HG03558 (cell line): ENCODE results near the gene PRCC.

Source experiments
- ATAC-seq: cut with Tn5 transposase; IDR thresholded peaks from one replicate; pipeline ENCODE4 v1.9.1; 2021; ENCODE audit warnings: moderate number of reproducible peaks; ENCODE audit not compliant: unreplicated experiment; ENCODE audit errors: extremely low read depth

Gene PRCC

DNA sequence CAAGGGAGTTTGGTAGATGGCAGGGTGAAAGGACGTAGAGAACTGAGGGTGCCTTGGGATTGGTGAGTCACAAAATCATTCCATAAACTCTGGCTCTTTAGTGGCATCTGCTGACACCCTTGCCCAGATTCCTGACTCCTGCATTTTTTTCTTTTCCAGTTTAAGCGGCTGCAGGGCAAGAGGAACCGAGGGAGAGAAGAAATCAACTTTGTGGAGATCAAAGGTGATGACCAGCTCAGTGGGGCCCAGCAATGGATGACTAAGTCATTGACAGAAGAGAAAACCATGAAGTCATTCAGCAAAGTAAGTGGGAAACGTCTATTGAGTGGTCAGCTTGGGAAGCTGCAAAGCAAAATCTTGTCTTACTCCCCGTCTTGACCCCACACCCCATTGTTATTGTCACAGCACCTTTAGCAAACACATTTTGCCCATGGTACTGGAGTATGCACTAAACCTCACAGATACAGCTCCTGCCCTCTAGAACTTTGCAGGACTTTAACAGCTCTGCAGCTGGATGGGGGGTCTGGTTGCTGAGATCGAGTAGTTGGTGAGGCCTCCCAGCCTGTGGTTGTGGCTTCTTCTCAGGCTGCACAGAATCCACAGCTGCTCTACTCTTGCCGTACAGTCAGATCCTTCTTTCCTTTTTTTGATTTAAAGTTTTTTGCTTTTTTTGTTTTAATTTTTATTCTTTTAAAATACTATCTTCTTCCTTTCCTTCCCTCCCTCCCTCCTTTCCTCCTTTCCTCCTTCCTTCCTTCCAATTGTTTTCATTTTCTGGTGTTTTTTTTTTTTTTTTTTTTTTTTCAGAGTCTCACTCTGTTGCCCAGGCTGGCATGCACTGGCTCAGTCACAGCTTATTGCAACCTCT lies 27.4 kb downstream of the PRCC start:
- no peak for ATAC-seq

DNA sequence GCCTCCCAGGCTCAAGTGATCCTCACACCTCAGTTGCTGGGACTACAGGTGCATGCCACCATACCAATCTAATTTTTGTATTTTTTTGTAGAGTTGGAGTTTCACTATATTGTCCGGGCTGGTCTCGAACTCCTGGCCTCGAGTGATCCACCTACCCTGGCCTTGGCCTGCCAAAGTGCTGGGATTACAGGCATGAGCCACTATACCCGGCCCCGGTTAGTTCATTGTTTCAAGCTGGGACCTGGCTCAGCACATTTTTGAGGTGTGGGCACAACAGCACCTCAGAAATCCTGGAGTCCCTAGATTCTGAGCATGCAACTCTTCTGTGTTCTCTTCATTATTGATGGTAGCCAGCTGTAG lies 28.0 kb downstream of the PRCC start:
- no peak for ATAC-seq

DNA sequence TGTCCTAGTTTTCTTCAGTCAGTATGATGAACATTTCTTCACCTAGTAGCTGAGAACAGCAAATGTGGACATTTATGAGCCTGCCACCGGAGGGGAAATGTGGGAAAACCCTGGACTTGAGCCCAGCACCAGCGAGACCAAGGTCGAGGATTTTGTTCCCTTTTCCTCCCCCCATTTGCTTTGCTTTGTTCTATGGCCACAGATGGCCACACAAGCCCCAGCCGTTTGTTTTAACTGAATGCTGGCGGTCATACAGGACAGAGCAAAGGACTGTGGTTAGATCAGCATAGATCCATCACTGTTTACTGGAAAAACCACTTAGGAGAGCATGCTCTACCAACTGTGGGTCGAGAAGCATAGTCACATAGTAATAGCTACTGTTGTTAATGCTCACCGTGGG lies 28.5 kb downstream of the PRCC start:
- no peak for ATAC-seq

DNA sequence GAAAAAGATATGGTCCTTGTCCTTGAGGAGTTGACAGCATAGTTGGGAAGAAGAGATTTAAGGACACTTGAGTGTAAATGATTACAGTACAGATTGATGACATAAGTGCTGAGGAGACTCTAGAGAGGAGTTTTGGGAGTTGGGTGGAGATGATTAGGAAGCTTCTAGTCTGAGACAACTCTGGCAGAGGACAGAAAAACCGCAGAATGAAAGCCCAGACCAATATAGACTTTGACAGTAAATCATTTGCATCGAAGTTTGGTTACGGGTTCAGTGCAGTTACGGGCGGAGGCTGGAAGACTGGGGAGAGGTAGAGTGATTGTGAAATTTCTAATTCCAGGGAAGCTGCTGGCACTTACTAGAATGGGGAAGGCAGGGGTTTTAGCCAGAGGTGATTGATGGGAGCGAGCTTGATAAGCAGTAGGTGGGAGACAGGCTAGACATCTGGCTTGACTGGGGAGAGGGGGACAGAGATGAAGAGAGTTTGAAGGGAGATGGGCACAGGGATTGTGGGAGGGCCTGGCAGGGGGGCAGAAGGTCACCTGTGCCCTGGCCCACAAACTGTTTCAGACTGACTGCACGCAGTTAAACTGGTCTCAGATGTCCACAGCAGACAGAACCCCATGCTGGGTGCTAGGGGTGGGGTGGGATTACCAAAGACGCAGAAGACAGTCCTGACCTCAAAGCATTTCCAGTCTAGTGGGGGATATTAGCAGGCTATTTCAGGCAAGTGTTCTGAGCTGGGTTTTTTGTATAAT lies 29.2 kb downstream of the PRCC start:
- no peak for ATAC-seq

DNA sequence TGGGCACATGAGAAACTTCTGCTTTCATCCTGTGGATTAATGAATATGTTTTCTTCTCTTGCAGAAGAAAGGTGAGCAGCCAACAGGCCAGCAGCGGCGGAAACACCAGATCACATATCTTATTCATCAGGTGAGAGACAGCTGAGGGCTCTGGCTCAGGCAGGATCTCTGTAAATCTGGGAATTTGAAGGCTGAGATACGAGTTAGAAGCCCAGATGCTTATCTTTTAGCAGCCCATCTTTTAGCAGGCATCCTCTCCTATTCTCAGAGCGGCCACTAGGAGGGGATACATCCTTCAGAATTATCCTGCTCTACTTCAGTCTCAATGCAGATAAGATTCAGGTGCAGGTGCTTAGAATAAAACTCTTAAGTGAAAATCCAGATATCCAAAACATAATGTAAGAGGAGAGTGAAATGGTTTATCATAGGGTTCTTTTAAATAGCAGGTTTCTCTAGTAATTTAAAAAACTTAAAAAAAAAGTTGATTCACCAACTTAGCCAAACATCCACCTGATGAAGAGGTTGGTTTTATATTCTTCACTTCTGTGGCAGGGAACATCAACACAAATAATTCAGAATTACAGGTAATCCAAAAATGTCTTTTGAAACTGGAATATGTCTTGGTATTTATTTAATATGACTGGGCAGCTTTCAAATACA lies 30.0 kb downstream of the PRCC start:
- no peak for ATAC-seq

DNA sequence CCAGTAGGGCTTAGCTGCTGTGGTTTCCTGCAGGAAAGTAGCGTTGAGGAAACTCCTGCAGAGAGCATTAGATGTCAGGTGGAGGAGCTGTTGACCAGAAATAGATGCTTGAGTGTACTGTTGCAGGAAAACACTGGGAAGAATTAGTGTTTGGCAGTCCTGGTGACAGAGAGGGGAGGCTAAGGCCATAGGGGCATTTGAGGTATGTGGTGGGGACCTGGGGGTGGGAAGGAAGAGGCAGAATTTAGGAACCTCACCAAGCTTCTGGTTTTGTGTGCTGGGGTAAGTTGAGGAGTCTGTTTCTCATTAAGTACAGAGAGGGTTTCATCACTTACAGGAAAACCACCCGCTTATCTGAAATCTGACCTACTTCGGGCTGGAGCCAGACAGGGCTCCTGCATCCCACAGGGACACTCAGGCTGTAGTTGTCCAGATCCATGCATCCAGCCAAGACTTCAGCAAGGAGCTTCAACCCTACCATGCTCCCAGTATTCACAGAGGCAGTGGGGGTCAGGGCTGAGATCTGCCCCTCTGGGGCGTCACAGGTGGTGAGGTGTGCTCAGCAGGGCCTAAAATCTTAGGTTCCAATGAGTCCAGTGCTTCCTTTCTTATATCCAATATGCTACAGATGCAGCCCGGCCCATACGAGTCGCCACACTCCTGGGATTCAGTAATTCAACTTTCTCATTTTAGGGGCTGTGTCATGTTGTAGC lies 34.2 kb downstream of the PRCC start:
- ATAC-seq, result no peak

DNA sequence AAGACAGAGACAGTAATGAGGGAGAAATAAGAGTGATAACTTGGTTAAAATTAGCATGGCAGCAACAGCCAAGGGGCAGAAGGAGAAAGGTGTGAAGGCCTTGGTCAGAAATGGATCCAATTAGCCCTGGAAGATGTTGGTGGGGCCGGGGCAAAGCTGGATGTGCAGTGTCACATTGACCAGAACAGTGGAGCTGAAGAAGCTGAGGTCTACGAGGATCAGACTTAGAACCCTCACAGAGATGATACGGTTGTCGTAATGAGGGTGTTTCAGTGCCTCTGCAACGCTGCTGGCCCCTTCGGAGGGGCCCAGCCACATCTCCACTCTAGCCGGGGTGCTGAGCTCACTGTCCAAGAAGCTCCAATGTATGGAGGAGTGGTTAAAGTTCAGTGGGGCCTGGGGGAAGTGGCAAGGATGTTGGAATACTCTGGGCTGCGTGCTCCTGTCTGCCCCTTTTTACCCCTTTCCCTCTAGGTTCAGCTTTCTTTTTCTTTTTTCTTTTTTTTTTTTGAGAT lies 35.1 kb downstream of the PRCC start:
- no peak for ATAC-seq

DNA sequence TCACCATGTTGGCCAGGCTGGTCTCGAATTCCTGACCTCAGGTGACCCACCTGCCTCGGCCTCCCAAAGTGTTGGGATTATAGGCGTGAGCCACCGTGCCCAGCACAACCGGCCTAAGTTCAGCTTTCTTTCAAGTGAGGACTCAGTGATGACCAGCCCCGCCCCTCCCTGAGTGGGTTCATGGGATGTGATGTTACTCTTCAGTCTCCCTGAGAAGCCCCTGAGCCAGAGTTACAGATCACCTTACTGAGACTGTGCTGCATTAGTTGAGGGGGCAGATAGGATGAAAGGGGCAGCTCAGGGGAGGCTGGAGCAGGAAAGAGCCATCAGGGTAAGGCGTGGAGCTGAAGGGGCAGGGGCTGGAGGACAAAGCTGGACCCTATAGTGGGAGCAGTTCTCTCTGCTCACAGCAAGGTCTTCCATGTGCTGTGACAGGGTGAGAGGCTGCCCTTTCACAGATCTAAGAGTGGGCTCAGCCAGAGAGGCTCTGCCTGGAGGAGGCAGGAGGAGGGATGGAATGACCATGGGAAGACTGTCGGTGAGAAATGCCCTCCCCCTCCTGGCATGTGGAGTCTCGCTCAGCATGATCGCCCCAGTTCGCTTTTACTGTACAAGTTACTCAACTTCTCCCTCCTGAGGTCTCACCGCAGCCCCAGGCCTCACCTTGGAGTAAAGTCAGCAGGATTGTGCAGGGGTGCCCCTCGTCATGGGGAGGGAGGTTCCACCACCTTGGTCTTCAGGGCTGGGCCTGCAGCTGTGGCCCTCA lies 35.9 kb downstream of the PRCC start:
- no peak for ATAC-seq

DNA sequence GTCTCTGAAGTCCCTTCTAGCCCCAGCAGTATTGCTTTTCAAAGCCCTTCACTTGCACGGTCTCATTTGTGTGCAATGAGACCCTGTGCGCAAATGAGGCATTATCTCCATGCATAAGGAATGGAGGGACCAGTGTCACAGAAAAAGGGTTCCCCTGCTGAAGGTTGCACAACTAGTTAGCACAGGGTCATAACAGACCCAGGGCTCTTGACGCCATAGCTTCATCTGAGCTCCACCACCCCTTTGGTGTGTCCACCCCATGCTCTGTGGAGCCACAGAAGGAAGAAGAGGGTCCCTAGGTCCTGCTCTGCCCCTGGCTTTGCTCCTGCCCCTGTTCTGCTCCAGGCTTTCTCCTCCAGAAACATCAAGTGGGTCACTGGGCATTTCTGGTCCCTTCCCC lies 36.7 kb downstream of the PRCC start:
- no peak for ATAC-seq

DNA sequence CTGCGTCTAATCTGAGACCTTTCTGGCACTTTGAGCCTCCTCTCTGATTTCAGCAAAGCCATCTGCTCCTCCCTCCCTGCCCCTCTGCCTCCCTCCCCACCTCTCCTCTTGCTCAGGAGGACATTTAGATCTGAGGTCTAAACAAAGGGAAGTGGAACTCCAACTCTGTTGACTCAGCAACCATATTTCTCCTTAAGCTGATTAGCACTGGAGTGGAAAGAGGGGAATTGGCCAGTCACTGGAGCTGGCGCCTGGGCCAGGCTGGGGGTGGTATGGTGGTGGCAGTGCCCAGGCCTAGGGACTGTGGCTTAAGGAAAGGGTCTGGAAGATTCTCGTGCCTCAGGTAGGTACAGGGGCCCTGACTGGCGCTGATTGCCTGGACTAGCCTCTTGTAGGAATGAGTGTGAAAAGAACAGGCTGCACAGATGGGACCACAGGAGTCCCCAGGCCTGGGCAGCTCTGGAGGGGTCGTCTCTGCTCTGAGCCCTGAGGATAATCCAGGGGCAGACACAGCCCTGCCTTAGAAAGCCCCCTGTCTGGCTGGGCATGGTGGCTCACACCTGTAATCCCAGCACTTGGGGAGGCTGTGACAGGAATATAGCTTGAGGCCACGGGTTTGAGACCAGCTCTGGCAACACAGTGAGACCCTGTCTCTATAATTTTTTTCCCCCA lies 37.4 kb downstream of the PRCC start:
- no peak for ATAC-seq

DNA sequence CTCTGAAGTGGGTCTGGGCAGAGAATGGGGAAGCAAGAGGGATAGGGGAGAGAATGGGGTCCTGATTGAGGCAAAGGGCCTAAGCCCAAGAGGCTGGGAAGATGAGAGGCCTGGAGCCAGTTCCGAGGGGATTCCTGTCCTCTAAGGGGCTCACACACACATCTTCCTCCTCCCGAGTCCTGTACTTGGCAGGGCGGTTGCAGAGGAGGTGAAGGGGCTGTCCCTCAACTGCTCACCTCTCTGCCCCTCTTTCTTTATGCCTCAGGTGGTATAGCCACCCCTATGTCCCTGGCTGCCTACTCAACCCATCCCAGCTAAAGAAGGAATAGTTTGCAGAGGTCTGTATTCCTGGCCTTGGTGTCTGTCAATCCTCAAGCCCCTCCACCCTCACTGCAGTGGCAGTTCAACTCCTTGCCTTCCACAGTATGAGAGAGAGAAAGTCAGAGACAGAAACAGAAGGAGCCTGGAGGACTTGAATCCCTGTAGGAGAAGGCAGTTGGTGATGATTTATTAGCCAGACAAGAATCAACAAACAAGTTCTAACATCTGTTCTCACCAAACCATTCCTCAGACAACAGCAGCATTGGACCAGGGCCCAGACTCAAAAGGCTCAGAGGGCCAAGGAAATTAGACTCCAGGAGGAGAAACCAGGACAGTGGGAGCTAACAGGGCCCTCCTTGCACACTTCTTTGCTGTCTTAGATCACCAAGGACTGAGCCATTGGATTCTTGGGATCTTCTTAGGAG lies 38.6 kb downstream of the PRCC start:
- no peak for ATAC-seq

DNA sequence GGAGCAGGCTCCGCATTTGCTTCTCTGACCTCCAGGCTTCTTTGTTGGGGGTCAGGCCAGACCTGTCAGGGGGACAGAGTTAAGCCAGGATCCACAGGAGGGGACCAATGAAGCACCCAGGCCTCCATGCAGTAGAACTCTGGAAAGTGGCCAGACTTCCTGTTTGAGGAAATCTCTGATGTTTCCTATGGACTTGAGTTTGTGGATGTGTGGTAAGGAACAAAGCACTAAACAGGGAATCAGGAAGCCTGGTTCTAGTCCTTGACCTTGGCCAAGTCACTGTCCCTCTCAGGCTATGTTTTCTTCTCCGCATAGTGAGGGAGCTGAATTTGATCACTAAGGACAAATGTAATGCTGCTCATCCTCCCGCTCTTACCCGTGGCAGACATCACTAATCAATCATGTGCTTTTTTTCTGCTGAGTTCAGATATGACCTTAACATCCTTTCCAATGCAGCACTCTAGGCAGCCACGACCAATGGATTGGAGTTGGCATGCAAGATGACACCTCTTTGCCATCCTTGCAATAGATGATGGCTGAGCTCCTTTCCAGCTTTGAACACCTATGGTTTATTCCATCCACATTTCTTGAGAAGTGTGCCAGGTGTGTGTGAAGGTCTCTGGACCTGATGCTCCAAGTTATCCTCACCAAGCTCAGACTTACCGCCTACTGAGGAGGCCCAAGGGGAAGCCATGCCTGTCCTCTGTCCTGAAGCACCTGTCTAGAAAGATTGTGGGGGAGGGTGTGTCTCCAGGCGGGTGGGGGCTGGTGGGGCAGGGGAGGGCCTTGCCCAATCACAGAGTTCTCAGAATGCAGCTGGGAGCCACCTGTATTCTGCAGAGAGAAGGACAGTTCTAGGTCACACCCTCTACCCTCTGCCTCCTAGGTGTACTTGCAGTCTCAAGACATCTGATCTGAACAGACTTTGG lies 39.4 kb downstream of the PRCC start:
- no peak for ATAC-seq

DNA sequence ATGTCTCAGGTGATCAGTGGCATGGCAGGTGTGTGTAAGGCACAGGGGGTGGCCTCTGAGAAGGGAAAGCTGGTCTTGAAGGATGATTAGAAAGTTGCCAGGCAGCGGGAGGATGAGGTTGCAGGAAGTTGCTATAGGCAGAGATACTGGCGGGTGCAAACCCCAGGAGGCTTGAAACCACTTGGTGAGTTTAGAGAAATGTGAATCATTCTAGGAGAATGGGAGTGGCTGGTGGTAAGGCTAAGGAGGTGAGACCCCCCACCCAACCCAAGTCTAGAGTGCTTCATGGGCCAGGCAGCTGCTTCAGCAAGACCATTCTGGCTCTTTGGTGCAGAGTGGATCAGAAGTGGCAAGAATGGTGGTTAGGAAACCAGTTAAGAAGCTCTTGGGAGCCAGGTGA lies 40.3 kb downstream of the PRCC start:
- ATAC-seq, result no peak

DNA sequence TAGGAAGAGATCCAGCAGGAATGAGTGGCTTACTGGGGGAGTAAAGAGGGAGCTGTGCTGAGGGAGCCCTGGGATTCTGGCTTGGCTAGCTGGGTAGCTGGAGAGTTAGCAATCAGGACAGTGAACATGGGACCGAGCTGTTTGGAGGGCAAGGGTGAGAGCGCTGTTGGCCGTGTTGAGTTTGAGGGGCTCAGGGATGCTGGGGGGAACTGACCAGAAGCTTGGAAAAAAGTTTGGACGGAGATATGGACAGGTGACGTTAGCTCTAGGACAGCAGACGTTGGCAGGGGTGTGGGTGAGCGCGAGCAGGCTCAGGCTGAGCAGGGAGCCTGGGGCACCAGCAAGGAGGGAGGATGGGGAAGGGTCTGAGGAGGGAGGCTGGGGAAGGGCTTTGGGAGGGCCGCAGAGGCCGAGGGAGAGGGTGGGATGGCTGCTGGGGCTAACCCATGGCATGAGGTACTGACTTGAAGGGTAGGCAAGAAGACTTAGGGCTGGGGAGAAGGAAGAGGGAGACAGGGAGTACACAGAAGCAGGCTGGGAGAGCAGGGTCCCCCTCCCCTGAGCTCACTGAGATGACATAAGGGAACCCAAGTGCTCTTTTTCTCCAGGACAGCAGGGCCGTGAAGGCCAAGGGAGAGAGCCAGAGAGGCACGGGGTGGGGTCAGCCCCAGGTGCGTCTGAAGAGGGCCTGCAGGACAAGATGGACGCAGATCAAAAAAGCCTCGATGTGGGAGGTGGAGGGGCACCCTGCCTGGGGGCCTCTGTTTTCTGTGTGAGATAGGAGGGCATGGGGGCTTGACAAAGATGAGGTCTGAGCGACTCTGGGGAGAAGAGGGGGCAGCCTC lies 41.1 kb downstream of the PRCC start:
- no peak for ATAC-seq

DNA sequence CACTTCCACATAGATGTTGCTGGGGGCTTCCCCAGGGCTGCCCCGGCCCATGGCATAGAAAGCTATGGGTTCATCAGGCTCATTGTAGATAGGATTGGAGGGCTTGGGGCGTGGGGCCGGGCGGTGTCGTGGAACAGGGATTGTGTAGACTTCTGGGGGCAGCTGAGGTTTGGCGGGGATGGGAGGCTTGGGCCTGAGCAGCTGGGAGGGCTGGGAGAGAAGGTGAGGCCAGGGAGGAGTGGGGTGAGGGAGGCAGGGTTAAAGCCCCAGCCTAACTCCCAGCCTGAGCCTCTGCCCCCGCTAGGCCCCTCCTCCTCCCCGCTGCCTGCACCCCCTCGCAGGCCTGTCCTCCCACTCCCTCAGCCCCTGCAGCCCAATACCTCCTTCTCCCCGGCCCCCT lies 41.9 kb downstream of the PRCC start:
- no peak for ATAC-seq

DNA sequence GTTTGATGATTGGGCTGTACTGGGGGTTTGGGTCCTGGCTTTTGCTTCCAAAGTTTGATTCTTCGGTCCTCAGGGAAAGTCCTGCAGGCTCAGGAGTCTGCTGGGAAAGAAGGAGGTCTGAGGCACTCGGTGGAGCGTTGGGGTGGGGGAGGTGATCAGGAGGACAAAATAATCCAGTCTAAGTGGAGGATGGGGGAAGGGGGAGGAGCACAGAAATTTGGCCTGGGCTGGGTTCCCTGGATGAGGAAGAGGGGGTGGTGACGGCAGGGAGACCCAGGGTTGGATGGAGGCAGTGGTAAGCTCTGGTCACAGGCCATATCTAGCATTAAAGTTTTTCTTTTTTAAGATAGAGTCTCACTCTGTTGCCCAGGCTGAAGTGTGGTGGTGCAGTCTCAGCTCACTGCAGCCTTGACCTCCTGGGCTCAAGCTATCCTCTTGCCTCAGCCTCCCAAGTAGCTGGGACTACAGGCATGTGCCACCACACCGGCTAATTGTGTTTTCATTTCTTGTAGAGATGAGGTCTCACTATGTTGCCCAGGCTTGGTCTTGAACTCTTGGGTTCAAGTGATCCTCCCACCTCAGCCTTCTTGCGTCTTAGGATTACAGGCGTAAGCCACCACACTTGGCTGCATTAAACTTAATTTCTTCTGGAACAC lies 42.5 kb downstream of the PRCC start:
- ATAC-seq, result no peak
